Endothelial cell of umbilical vein (primary cell): ENCODE results near the gene PAX5.

Experiments used
- CTCF ChIP-seq, 2 donors: IDR thresholded peaks; 1 replicate in 1 of 2; 2 replicates in 1 of 2; pipeline ENCODE4 v1.5.1; 2011; ENCODE audit warnings: low read length in 2 of 2, mild to moderate bottlenecking in 2 of 2, moderate library complexity in 2 of 2, control low read depth in 1 of 2, inconsistent platforms in 1 of 2, low read depth in 1 of 2; ENCODE audit not compliant: insufficient read depth in 1 of 2; ENCODE audit errors: extremely low read depth in 1 of 2
- EZH2 ChIP-seq: IDR thresholded peaks from 2 replicates; pipeline ENCODE4 v1.6.1; 2012; ENCODE audit warnings: borderline replicate concordance, low read depth, mild to moderate bottlenecking, moderate library complexity, low read length, inconsistent platforms; ENCODE audit not compliant: severe bottlenecking
- FOS ChIP-seq: IDR thresholded peaks from 2 replicates; pipeline ENCODE4 v1.6.1; 2011; ENCODE audit warnings: mild to moderate bottlenecking, low read length, moderate library complexity, borderline replicate concordance; ENCODE audit not compliant: insufficient read depth
- GATA2 ChIP-seq: IDR thresholded peaks from 2 replicates; pipeline ENCODE4 v1.7.0; 2011; ENCODE audit warnings: low read depth, mild to moderate bottlenecking, moderate library complexity, mixed read lengths, low read length; ENCODE audit not compliant: insufficient read length, insufficient read depth
- MAX ChIP-seq: IDR thresholded peaks from 2 replicates; pipeline ENCODE4 v1.6.1; 2011; ENCODE audit not compliant: insufficient read depth, insufficient read length
- MYC ChIP-seq: IDR thresholded peaks from one replicate; pipeline ENCODE4 v1.6.1; 2011; ENCODE audit warnings: mild to moderate bottlenecking, low read depth, low read length
- POLR2A ChIP-seq: IDR thresholded peaks from 2 replicates; pipeline ENCODE4 v1.6.1; 2012; ENCODE audit warnings: low read depth, mild to moderate bottlenecking, control low read depth, low read length
- POLR2AphosphoS5 ChIP-seq: IDR thresholded peaks from 2 replicates; pipeline ENCODE4 v1.6.1; 2012; ENCODE audit warnings: low read depth, mild to moderate bottlenecking, control low read depth, low read length, moderate library complexity; ENCODE audit not compliant: insufficient read depth

GRCh38 chr9:36849943-36850342 lies 184.1 kb downstream of the PAX5 start:
- TF ChIP-seq POLR2A = no peak
- no peak for TF ChIP-seq CTCF (IDR thresholded peaks at IDR 0.05; ENCODE audit: extremely low read depth in 1 of 2, insufficient read depth in 1 of 2, low read depth in 1 of 2, low read length in 2 of 2)
- no peak for TF ChIP-seq MAX
- TF ChIP-seq MYC = no peak
- no peak for TF ChIP-seq POLR2AphosphoS5
- no peak for TF ChIP-seq EZH2
- TF ChIP-seq GATA2 = no peak
- TF ChIP-seq FOS = no peak
